ENCODE results near the gene CLCN7.

The CLCN7 gene

GRCh38 chr16:1430759-1431496 is 43.9 kb downstream of the CLCN7 start, which contains the start of gene PERCC1:
TSS of gene PERCC1 (plus strand) at chr16:1431078. CDS start at chr16:1432594, 1,516 bp downstream.
- DNase-seq (ENCODE audit: low spot score), result no peak

DNA sequence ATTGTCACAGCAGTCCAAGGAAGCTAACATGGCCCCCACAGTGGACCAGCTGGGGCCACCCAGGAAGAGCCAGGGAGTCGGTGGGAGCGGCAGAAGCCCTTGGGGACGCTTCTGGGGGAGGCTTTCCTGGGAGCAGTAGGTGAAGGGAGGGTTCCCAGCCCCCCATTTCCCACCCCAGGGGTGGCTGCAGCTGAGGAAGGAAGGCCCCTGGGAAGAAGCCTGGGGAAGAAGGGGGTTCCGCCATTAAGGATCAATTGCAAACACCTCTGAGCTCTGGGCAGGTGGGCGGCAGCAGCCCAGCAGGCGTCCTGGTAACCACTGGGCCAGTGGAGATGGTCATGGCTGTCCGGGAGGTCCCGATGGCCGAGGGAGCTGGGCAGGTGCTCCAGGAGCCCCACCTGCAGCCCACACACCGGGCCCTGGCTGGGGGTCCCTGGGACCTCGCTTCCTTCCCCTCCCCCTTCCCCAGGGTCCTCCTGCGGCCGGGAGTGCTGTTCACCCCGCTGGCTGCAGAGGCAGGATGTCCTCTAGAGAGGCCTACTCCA is 44.5 kb downstream of the CLCN7 start:
- DNase-seq (ENCODE audit: low spot score), result no peak

DNA sequence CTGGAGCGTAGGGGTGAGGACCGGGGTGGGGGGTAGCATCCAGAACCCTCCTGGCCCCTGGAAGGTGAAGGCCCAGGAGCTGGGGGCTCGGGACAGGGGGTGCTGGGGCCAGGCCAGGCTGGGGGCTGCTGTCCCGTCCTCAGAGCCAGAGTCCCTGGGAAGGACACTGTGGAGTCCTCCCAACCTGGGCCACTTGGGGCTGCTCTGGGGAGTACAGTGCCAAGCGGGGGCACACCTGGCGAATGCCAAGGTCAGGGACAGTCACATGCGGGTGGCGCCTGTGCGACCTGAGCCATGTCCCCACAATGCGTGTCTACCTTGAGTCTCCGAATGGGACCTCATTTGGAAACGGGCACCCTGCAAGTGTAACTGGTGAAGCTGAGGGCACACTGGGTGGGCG is 45.2 kb downstream of the CLCN7 start:
- DNase-seq (ENCODE audit: low spot score), result no peak

GRCh38 chr16:1429012-1429411 is 45.8 kb downstream of the CLCN7 start:
- no peak for DNase-seq (ENCODE audit: low spot score)

DNA sequence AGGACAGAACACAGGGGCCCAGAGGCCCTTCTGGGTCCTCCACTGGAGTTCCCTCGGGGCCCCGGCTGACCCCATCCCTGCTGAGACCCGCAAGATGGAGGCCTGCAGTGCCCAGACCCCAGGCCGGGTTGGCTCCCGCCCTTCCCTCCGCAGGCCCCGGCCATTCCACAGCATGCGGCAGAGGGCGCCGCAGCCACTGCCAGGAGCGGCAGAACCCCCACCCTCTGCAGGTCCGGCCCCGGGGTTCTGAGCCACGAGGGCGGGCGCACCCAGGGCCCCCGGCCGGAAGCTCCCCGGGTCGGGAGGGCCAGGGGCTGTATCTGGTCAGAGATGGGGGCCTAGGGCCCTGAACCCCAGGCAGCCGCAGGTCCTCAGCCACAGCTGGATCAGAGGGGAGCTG is 46.3 kb downstream of the CLCN7 start:
- DNase-seq (ENCODE audit: low spot score), result no peak

DNA sequence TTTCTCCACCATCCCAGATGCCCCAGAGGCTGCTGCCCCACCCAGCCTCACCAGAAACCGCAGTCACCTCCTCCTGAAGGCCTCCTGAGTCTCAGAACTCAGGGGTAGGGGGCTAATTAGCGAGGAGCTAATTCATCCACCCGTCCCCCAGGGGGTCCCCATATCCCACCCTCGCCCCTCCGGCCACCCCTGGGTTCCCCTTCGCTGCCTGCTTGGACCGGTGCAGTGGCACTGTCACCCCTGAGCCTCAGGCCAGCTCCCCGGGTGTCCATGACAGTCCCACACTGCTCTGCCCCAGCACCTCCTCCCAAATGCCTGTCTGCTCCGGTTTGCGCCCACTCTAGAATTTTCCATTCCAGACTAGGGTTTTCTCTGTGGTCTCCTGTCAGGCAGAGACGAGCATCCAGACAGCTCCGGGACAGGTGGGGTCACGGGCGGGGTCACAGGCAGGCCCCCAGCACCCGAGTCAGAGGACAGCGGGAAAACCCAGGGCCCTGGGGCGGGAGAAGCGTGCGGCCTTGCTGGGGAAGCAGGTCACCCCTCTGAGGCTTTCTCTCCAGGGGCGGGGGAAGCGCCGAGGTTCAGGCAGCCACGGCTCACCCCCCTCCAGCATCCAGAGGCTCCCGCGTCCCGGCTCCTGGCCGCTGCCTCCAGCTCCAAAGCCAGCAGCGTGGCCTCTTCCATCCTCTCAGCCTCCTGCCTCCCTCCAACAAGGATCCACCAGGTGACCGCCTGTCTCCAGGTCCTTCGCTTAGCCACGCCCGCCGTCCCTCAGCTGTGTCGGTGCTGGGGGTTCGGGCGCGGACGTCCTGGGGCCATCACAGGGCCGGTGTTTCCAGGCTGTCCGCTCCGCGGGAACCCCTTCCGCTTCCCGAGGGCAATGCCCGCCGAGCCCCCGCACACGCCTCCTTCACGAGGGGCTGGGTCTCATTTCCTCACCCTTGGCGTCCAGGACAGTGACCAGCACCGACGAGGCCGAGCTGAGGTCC is 47.1 kb downstream of the CLCN7 start:
- no peak for DNase-seq (ENCODE audit: low spot score)

DNA sequence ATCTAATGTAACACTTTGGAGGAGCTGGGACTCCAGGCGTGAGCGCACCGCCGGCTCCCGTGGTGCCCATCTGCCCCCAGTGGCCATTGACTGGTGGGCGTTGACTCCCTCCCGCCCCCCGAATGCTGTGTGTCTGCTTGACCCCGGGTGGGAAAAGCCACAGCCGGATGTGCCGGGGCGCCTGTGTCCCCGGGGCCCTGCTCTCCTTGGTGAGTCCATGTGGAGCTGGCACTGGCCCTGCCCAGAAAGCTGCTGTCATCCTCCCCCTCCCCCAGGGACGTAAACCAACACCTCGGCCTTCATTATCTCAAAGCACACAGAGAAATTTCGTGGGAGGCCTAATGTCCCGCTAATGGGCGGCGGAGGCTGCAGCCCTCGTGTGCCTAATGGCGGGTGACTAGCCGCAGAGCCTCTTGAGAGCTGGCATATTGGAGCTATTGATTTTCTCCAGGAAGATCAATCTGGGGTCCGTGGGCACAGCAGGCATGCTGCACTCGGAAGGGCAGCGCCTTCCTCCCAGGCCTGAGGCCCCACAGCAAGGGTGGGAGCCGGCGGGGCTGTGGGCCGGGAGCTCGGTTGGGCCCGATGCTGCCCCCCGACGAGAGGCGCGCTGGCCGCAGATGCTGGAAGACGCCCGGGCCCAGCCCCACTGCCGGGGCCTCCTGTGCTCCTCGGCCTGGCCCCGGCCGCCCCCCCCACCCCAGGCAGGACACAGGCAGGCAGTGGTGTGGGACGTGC is 47.9 kb downstream of the CLCN7 start:
- no peak for DNase-seq (ENCODE audit: low spot score)

- no peak for DNase-seq (ENCODE audit: low spot score)
These were observed 49.0 kb downstream of the CLCN7 start for GRCh38 chr16:1425616-1426370.

GRCh38 chr16:1424028-1424427 is 50.8 kb downstream of the CLCN7 start:
- no peak for DNase-seq (ENCODE audit: low spot score)

GRCh38 chr16:1422076-1422475 is 52.8 kb downstream of the CLCN7 start:
- DNase-seq (ENCODE audit: low spot score), result no peak

GRCh38 chr16:1420111-1420539 is 54.7 kb downstream of the CLCN7 start:
- peak; percentile 15 for DNase-seq (ENCODE audit: low spot score)

GRCh38 chr16:1416521-1416941 is 58.3 kb downstream of the CLCN7 start:
- DNase-seq (ENCODE audit: low spot score), result no peak

DNA sequence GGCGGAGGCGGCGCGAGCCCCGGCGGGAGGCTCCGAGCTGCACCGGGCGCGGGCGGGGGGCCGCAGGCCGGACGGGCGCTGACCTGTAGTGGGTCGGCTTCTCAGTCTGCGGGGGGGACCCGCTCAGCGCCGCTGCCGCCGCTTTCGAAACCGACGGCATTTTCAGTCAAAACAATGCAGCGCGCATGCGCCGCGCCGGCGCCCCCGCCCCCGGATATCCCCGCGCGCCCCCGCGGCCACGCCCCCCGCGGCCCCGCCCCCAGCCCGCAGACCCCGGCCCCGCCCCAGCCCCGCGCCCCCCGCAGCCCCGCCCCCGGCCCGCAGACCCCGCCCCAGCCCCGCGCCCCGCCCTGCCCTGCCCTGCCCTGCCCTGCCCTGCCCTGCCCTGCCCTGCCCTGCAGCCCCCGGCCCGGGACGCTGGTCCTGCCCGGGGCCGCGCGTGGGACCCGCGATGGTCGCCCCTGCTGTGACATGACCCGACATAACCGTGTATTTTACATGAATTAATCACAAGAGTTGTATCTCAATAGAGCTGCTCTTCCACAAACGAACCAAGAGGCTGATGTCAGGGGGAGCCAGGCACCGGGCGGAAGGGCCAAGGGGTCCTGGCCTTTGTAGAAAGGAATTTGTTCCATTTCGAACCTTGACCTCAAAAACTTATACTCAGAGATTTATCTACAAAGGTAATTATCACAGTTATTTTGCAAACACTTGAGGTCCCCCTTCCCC is 60.1 kb downstream of the CLCN7 start, which contains the start of gene UNKL:
UNKL (minus strand) TSS at position 173 of the 729 bp plus-strand sequence; CDS start at position 160, 13 bp downstream.
- peak; percentile 19 for DNase-seq (ENCODE audit: low spot score)

DNA sequence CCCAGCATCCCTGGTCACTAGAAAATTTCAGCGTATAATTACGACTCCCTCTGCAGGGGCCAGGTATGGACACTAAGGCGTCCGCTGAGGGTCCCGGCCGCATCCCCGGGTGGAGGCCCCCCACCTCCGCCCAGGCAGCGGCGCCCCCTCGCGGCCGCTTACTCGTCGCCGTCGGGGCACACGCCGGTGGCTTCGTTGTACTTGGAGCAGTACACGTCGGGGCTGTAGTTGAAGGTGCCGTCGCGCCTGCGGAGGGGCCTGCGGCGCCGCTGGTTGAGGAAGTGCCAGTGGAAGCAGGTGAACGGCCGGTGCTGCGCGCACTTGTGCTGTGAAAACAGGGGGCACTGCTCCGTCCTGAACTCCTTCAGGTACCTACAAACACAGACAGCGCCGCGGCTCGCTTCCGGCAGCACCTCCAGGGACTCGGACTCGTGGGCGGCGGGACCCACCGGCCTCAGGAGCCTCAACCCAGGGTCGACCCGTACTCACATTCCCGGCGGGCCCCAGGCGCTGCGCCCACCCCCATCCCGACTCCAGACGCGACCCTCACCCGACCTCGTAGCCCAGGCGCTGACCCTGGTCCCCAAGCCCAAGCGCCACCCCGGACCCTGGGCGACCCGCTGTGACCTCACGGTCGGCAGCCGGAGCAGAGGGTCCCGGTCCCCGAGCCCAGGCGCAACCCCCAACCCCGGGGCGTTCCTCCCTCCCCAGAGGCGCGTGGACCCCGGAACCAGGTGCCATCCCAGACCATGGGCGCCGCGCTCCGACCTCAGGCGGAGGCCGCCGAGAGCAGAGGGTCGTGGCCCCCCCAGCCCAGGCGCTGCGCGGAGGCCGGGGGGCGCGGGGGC is 60.9 kb downstream of the CLCN7 start:
- DNase-seq (ENCODE audit: low spot score), result no peak

DNA sequence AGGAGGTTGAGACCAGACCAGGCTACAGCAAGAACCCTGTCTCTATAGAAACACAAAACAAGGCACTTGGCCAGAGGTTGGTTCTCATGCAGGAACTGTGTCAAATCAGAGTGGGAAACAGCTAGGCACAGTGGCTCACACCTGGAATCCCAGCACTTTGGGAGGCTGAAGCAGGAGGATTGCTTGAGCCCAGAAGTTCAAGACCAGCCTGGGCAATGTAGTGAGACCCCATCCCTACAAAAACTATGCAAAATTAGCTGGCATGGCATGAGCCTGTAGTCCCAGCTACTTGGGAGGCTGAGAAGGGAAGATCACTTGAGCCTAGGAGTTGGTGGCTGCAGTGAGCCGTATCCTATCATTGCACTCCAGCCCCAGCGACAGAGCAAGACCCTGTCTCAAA is 62.0 kb downstream of the CLCN7 start:
- DNase-seq (ENCODE audit: low spot score), result no peak

- DNase-seq (ENCODE audit: low spot score), result peak; percentile 80
These were observed 66.5 kb downstream of the CLCN7 start for GRCh38 chr16:1408171-1408837.

- peak; percentile 19 for DNase-seq (ENCODE audit: low spot score)
These were observed 67.1 kb downstream of the CLCN7 start for GRCh38 chr16:1407753-1408152.

GRCh38 chr16:1403733-1404132 is 71.1 kb downstream of the CLCN7 start:
- no peak for DNase-seq (ENCODE audit: low spot score)

DNA sequence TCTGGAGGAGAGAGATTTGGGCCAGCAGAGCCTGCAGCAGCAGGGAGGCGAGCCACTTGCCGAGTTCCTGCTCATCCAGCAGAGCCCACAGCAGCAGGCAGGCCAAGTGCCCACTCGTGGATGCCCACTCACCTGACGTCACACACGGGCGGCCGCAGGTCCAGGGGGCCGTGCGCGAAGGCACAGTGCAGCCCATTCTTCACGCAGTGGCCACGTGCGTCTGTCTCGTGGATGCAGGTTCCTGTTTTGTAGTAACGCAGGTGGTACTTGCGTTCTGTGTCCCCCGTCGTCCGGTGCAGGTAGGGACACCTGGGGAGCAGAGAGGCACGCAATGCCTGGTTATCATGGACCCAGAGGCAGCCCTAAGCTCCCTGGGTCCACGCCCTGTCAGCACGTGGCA is 71.8 kb downstream of the CLCN7 start:
- no peak for DNase-seq (ENCODE audit: low spot score)

Data from pons (tissue), 1 donor.